ENCODE data around the gene FAT2.

The FAT2 gene

DNA sequence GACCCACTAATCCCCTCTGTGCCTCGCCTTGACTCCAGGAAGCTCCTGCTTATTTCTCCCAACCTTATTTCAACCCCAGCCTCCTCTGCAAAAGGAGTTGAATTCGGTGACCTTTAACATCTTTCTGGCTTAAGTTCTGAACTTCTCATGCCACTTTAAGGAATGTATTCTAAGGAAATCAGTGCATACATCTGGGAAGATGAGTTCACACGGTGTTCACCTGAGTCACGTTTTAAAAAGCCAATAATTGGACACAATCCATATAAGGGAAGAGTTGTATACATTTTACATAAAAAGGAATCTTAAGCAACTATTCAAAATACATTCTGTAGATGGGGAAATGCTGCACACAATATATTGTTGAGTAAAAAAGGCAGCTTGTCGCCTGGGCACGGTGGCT, 33.2 kb downstream of the FAT2 start:
- DNase-seq (ENCODE audit: low read depth in 4 of 4, low spot score in 1 of 4) = no peak

DNA sequence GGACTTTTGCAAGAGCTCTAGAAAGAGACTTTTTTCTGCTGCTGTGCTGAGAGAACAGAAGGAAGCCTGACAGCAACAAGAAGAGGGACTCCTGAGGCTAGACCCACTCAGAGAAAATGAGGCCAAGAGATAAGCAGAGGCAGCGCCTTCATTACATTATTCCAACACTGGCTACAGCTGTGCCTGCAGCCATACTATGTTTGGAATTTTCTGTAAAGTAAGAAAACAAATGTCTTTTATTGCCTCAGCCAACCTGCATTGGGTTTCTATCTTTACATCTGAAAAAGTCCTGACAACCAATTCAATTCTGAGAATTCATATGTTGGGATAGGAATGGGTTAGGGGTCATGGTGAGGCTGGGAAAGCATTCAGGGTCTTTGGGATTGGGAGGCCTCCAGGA, 33.7 kb downstream of the FAT2 start:
- no peak for DNase-seq (ENCODE audit: low read depth in 4 of 4, low spot score in 1 of 4)

GRCh38 chr5:151556806-151557205, 34.3 kb downstream of the FAT2 start:
- DNase-seq (ENCODE audit: low read depth in 4 of 4, low spot score in 1 of 4) = no peak

DNA sequence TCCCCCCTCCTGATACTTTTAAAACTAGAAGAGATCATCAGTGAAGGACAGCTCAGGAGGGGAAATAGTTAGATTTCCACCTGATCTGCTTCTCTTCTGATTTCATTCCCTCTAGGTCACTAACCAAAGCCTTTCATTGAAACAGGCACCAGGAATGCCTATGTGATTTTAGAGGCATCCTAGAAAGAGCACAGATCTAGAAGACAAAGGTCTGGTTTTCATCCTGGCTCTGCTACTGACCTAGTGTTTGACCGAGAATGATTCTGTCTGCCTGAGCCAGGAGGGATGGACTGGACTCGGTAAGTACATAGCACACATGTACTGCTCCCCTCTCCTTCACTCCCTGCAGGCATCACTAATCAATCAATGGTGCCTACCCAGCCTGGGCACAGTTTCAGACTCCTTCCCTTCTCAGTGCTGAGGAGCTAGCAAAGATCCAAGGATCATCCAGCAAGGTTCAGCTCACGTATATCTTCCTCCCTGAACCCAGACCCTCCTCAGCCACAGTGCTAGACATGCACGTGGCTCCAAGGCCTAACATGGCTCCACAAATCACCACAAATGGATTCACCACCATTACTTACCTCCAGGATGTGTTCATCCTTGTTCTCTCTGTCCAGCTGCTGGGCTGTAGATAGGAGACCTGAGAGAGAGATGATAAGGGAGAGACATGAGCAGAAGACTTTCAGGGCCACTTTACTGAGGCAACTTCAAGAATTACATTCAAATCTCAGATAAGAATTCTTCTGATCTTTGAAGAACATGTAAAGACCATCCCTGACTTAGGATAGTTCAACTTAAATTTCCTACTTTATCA, 35.2 kb downstream of the FAT2 start:
- no peak for DNase-seq (ENCODE audit: low read depth in 4 of 4, low spot score in 1 of 4)

DNA sequence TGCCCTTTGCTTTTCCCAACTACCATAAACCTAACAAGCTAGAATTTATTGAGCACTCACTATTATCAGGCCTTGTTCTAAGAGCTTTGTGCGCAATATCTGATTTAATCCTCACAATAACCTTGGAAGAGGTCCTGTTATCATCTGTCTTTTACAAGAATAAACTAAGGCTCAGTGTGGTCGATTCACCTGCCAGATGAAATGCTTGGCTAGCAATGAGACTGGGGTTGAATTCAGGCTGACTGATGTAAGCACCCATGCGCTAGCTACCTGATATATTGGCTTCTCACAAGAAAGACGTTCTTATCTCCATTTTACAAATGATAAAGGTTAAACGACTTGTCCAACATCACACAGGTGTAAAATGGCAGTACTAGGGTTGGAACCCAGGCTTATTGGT, 37.4 kb downstream of the FAT2 start:
- DNase-seq (ENCODE audit: low read depth in 4 of 4, low spot score in 1 of 4) = no peak

DNA sequence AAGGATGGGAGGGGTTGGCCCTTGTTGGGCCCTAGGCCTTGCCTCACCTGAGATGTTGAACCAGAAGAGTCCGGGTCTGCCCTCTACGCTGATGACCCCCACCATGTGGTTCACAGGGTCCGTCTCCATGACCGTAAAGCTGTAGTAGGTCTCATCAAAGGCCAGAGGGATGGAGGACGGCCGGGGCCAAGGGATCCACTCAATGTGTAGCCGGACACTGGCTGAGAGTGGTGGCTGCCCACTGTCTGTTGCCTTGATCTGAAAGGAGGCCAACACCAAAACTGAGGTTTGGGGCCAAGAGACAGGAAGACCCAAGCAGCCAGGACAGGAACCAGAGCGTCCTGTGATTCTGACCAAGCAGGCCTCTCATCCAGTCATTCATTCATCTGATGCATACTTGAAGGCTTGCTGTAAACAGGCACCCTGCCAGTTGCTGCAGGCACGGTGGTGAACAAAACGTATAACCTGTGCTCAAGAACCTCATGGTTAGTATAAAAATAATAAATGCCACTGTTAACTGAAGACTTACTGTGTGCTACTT, 37.9 kb downstream of the FAT2 start:
- no peak for DNase-seq (ENCODE audit: low read depth in 4 of 4, low spot score in 1 of 4)

DNA sequence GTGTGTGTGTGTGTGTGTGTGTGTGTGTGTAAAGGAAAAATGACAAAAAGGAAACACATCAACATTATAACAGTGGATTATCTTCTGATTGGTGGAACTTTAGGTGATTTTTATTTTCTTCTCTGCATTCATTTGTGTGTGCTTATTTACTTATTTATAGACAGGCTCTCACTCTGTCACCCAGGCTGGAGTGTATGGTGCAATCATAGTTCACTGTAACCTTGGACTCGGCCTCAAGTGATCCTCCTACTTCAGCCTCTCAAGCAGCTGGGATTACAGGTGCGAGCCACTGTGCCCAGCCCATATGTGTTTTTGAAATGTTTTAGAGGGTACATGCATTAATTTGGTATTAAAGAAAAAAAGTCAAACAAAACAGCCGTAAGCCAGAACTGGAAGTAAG, 39.1 kb downstream of the FAT2 start:
- DNase-seq (ENCODE audit: low read depth in 4 of 4, low spot score in 1 of 4) = no peak

GRCh38 chr5:151550146-151550545, 41.0 kb downstream of the FAT2 start:
- DNase-seq (ENCODE audit: low read depth in 4 of 4, low spot score in 1 of 4) = no peak

DNA sequence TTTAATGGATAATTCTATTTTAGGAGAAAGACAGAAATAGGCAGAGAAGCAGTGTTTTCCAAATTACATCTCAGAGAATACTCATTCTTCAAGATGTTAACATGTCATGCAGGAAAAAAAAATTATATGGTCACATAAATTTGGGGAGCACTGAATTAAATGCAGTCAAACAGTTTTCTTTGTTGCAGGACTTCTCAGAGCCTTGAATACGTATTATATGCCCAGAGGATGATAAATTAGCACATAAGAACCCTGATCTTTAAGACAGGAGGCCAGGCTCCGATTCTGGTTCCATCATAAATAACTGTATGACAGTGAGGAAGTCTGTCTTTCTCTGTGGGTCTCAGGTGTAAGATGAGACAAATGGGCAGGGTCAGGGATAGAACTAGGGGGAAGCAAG, 41.4 kb downstream of the FAT2 start:
- no peak for DNase-seq (ENCODE audit: low read depth in 4 of 4, low spot score in 1 of 4)

DNA sequence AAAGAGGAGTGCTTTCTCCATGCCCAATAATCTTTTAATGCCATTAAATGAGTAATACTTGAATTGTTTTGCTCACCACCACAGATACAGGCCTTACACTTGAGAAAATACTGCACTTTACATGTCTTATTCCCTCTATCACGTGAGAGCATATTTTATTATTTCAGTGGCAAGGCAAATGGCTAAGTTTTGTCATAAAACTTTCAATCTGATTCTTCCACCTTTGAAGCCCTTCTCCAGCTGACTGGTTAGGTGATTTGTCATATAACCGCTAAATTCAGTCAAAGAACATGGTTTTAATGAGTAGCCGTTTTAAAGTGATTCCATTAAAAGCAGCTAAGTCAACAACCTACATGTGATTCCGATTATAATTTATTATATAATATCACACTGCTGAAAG, 43.8 kb downstream of the FAT2 start:
- no peak for DNase-seq (ENCODE audit: low read depth in 4 of 4, low spot score in 1 of 4)

- DNase-seq (ENCODE audit: low read depth in 4 of 4, low spot score in 1 of 4) = no peak
Measured at GRCh38 chr5:151541571-151541970, 49.6 kb downstream of the FAT2 start.
